HepG2 (cell line): ENCODE results near the gene SCNM1.

Source experiments
- CHD2 ChIP-seq: IDR thresholded peaks from 2 replicates; pipeline ENCODE4 v1.6.1; 2011; ENCODE audit warnings: low read depth, low read length, improper control_type of control experiment
- MBNL3 ChIP-seq: fragments of 250-450 bp; sonication (Bioruptor Pico); conservative IDR thresholded peaks from 2 replicates; pipeline ENCODE4 v1.8.0; 2022; ENCODE audit warnings: mild to moderate bottlenecking, inconsistent platforms
- MNT ChIP-seq: fragments of 450-650 bp; IDR thresholded peaks from 2 replicates; pipeline ENCODE4 v1.6.1; 2016
- RXRA ChIP-seq: sonication (generic); formaldehyde crosslinking; IDR thresholded peaks from 2 replicates; pipeline ENCODE4 v1.5.1; 2020; ENCODE audit warnings: missing genetic modification reagents
- TF ChIP-seq, protein P1 (sequence below): sonication (generic); formaldehyde crosslinking; IDR thresholded peaks from 2 replicates; pipeline ENCODE4 v1.5.0; 2020; ENCODE audit warnings: mild to moderate bottlenecking, missing genetic modification reagents, moderate library complexity

DNA sequence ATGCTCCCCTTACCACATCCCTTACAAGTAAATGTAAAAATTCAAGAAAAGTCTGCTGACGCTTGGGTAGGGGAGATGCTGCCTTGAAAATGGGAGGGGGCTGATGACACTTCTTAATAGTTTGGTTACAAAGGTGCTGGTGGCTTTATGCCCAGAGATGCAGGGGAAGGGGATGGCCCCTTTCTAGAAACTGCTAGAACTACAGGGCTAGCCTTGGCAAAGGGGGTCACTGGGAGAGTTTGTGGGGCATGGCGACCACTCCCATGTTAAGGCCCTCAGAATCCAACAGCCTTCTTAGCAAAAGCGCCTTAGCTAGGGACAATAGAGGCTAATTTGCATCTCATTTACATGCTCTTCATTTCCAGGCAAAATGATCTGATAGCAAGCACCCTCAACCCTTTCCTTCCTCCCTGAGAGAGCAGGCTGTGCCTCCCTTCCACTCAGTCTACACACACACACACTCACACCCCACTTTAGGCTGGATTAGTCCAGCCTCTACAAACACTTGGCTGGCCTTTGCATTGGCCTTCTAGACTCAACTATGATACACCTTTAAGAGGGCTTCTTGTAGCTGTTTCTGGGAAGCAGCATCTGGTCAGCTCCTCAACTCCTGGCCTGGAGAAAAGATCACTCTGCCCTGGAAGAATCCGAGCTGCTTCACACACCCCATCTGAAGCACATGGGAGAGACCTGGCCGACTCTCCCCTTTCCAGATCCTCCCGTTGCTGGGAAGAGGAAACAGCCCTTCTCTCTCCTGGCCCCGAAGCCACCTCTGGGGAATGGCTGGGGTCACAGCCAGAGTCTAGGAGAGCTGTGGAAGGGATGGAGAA lies 21.3 kb upstream of the SCNM1 start:
- TF ChIP-seq, protein P1, sequence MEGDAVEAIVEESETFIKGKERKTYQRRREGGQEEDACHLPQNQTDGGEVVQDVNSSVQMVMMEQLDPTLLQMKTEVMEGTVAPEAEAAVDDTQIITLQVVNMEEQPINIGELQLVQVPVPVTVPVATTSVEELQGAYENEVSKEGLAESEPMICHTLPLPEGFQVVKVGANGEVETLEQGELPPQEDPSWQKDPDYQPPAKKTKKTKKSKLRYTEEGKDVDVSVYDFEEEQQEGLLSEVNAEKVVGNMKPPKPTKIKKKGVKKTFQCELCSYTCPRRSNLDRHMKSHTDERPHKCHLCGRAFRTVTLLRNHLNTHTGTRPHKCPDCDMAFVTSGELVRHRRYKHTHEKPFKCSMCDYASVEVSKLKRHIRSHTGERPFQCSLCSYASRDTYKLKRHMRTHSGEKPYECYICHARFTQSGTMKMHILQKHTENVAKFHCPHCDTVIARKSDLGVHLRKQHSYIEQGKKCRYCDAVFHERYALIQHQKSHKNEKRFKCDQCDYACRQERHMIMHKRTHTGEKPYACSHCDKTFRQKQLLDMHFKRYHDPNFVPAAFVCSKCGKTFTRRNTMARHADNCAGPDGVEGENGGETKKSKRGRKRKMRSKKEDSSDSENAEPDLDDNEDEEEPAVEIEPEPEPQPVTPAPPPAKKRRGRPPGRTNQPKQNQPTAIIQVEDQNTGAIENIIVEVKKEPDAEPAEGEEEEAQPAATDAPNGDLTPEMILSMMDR (CRISPR knock-in tag), result no peak
- no peak for TF ChIP-seq CHD2
- TF ChIP-seq MNT, result no peak
- no peak for TF ChIP-seq RXRA
- TF ChIP-seq MBNL3 (CRISPR knock-in tag), result no peak
